ENCODE measurements around the gene MEP1B.

The MEP1B gene

GRCh38 chr18:32262092-32262491 lies 72.3 kb downstream of the MEP1B start:
- in situ Hi-C loops (cut with MboI; ENCODE audit: low sequenced_read_pairs), result no loop called here

- in situ Hi-C loops (cut with MboI; ENCODE audit: low sequenced_read_pairs), result no loop called here
Observed at GRCh38 chr18:32264401-32264800, 74.6 kb downstream of the MEP1B start.

GRCh38 chr18:32267463-32267862 lies 77.6 kb downstream of the MEP1B start:
- in situ Hi-C loops (cut with MboI; ENCODE audit: low sequenced_read_pairs), result no loop called here

Data from hTERT RPE-1 (cell line).